22Rv1 (cell line): Measurements from ENCODE around the gene CACNG5.
A peak's percentile ranks its signal among the peaks of the same experiment; 100 is the strongest.

ENCODE experiments used
- CTCF ChIP-seq: fragments of 450-650 bp; IDR thresholded peaks from 2 replicates; pipeline ENCODE4 v1.5.1; 2017; ENCODE audit warnings: mild to moderate bottlenecking
- ZFX ChIP-seq: fragments of 450-650 bp; IDR thresholded peaks from 2 replicates; pipeline ENCODE4 v1.6.1; 2017; ENCODE audit warnings: antibody characterized with exemption, borderline replicate concordance

GRCh38 chr17:66900126-66901010, 65.5 kb downstream of the CACNG5 start:
- TF ChIP-seq CTCF, result peak; percentile 63
- no peak for TF ChIP-seq ZFX
